Measurements from ENCODE around the gene LMNA.

DNA sequence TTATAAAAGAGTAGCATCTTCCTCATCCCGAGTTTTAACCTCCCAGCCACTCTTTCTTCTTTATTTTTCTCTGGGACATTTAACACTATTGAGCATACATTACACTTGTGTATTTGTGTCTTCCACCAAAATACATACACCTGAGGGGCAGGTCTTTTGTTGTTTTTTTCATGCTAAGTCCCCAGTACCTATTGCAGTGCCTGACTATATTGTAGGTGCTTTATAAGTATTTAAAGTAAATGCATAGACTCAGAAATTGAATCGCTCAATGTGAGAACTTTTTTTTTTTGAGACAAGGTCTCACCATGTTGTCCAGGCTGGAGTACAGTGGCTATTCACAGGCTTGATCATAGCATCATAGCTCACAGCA, 31.1 kb downstream of the LMNA start:
- TF ChIP-seq EZH2 (IDR thresholded peaks at IDR 0.05; ENCODE audit: borderline replicate concordance, low read depth, low read length, poor library complexity, severe bottlenecking), result no peak
- TF ChIP-seq, protein P1, sequence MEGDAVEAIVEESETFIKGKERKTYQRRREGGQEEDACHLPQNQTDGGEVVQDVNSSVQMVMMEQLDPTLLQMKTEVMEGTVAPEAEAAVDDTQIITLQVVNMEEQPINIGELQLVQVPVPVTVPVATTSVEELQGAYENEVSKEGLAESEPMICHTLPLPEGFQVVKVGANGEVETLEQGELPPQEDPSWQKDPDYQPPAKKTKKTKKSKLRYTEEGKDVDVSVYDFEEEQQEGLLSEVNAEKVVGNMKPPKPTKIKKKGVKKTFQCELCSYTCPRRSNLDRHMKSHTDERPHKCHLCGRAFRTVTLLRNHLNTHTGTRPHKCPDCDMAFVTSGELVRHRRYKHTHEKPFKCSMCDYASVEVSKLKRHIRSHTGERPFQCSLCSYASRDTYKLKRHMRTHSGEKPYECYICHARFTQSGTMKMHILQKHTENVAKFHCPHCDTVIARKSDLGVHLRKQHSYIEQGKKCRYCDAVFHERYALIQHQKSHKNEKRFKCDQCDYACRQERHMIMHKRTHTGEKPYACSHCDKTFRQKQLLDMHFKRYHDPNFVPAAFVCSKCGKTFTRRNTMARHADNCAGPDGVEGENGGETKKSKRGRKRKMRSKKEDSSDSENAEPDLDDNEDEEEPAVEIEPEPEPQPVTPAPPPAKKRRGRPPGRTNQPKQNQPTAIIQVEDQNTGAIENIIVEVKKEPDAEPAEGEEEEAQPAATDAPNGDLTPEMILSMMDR (conservative IDR thresholded peaks at IDR 0.05; ENCODE audit: low read depth, low read length), result no peak

Measured in A673 (cell line).